Smooth muscle cell (in vitro differentiated cells): ENCODE results near the gene EIF3L. TPM values are rescaled to one million over a fixed set of nuclear protein-coding genes. Genes with fewer than 3 reads are reported as not detected.

Experiments used
- DNase-seq: peaks from one replicate; lab custom pipeline; 2025; ENCODE audit not compliant: unreplicated experiment; lab: John Stamatoyannopoulos, UW
- H2AFZ ChIP-seq: fragments of 200-600 bp; sonication (generic); 2 replicates; pipeline ENCODE4 v1.6.0; 2016; ENCODE audit warnings: antibody characterized with exemption, low read depth, mild to moderate bottlenecking
- H3F3A ChIP-seq: fragments of 200-600 bp; sonication (generic); 2 replicates; pipeline ENCODE4 v1.6.0; 2017; ENCODE audit warnings: antibody characterized with exemption, low read depth
- H3K27ac ChIP-seq: fragments of 200-600 bp; sonication (generic); 2 replicates; pipeline ENCODE4 v1.5.1; 2016; ENCODE audit warnings: low read depth, mild to moderate bottlenecking
- H3K27me3 ChIP-seq: fragments of 200-600 bp; sonication (generic); 2 replicates; pipeline ENCODE4 v1.6.1; 2016; ENCODE audit warnings: low read depth, mild to moderate bottlenecking
- H3K36me3 ChIP-seq: fragments of 200-600 bp; sonication (generic); 2 replicates; pipeline ENCODE4 v1.5.1; 2016; ENCODE audit warnings: low read depth
- H3K4me1 ChIP-seq: fragments of 200-600 bp; sonication (generic); 2 replicates; pipeline ENCODE4 v1.5.1; 2016; ENCODE audit warnings: low read depth
- H3K4me2 ChIP-seq: fragments of 200-600 bp; sonication (generic); 2 replicates; pipeline ENCODE4 v1.6.0; 2016; ENCODE audit warnings: mild to moderate bottlenecking
- H3K4me3 ChIP-seq: fragments of 200-600 bp; sonication (generic); 2 replicates; pipeline ENCODE4 v1.5.1; 2016; ENCODE audit warnings: mild to moderate bottlenecking
- H3K79me2 ChIP-seq: fragments of 200-600 bp; sonication (generic); 2 replicates; pipeline ENCODE4 v1.6.0; 2016; ENCODE audit warnings: low read depth, mild to moderate bottlenecking
- H3K9ac ChIP-seq: fragments of 200-600 bp; sonication (generic); 2 replicates; pipeline ENCODE4 v1.6.0; 2016; ENCODE audit warnings: low read depth
- H3K9me3 ChIP-seq: fragments of 200-600 bp; sonication (generic); replicated peaks from 2 replicates; pipeline ENCODE4 v1.5.1; 2016; ENCODE audit warnings: low read depth
- H4K20me1 ChIP-seq: fragments of 200-600 bp; sonication (generic); 2 replicates; pipeline ENCODE4 v1.6.0; 2016; ENCODE audit warnings: low read depth
- CTCF ChIP-seq: fragments of 200-600 bp; sonication (generic); IDR thresholded peaks from 2 replicates; pipeline ENCODE4 v1.5.1; 2017; ENCODE audit warnings: borderline replicate concordance, mild to moderate bottlenecking, antibody characterized with exemption; ENCODE audit not compliant: insufficient read depth, poor library complexity, severe bottlenecking
- WGBS: methylation state at CpG from one replicate; pipeline ENCODE4 v1.1.7; 2016; ENCODE audit warnings: low lambda C conversion rate; 5-methylcytosine and 5-hydroxymethylcytosine counted together
- polyA plus RNA-seq: library from polyadenylated mRNA; unstranded; fragments of >200 nt; fragmentation: Nextera tagmentation; extraction: Ambion mirVana; gene quantifications from 2 replicates; pipeline ENCODE4 v1.2.1, GENCODE V29; 2016
- total RNA-seq: library from RNA; depleted of rRNA; stranded (reverse); fragments of >200 nt; gene quantifications from 2 replicates; pipeline ENCODE4 v1.2.3, GENCODE V29; 2014

EIF3L gene
- total and polyA plus RNA-seq, 2 experiments from 2014 or later = 182 to 274 TPM

GRCh38 chr22:37922191-37922590, 73.0 kb downstream of the EIF3L start:
- Histone ChIP-seq H2AFZ (no peak overlapping the region), H4K20me1 (peaks cover 9% of the 10 kb centered on the region), H3K27me3 (no peaks in the 10 kb centered on the region), H3K4me1 (no peaks in the 10 kb centered on the region), H3K9ac (no peak overlapping the region), H3K27ac (no peak overlapping the region), H3K36me3 (peaks cover 5% of the 10 kb centered on the region), H3K4me3 (no peak overlapping the region), H3F3A (no peaks in the 10 kb centered on the region), H3K79me2 (no peaks in the 10 kb centered on the region), H3K9me3 (no peaks in the 10 kb centered on the region), H3K4me2 (no peak overlapping the region)
- TF ChIP-seq CTCF = no peak
- WGBS = 100% methylated on average over 11 of the region's 11 CpGs
- DNase-seq = no peak

GRCh38 chr22:37923927-37924326, 74.7 kb downstream of the EIF3L start:
- H3K4me1 ChIP-seq = no peaks in the 10 kb centered on the region
- TF ChIP-seq CTCF = no peak
- H3K4me3 ChIP-seq = no peak overlapping the region
- H3K4me2 ChIP-seq = no peak overlapping the region
- whole genome bisulfite sequencing = 95% methylated on average over 4 of the region's 4 CpGs
- no peak overlapping the region for H3K27ac ChIP-seq
- H3K36me3 ChIP-seq = peaks cover 9% of the 10 kb centered on the region
- H3K27me3 ChIP-seq = no peaks in the 10 kb centered on the region
- H3K9ac ChIP-seq = no peak overlapping the region
- no peaks in the 10 kb centered on the region for H3F3A ChIP-seq
- H2AFZ ChIP-seq = no peak overlapping the region
- H3K79me2 ChIP-seq = no peaks in the 10 kb centered on the region
- H3K9me3 ChIP-seq = no peaks in the 10 kb centered on the region
- H4K20me1 ChIP-seq = peaks cover 9% of the 10 kb centered on the region
- no peak for DNase-seq

GRCh38 chr22:37924386-37925065, 75.3 kb downstream of the EIF3L start:
- H3K9me3 ChIP-seq = no peaks in the 10 kb centered on the region
- H4K20me1 ChIP-seq = peaks cover 9% of the 10 kb centered on the region
- H3K79me2 ChIP-seq = no peaks in the 10 kb centered on the region
- no peak overlapping the region for H3K4me3 ChIP-seq
- H3F3A ChIP-seq = no peaks in the 10 kb centered on the region
- 94% methylated on average over 18 of the region's 18 CpGs for WGBS
- H3K4me2 ChIP-seq = no peak overlapping the region
- H2AFZ ChIP-seq = no peak overlapping the region
- H3K36me3 ChIP-seq = peaks cover 9% of the 10 kb centered on the region
- H3K9ac ChIP-seq = no peak overlapping the region
- TF ChIP-seq CTCF = no peak
- no peaks in the 10 kb centered on the region for H3K27me3 ChIP-seq
- DNase-seq = no peak
- H3K4me1 ChIP-seq = no peaks in the 10 kb centered on the region
- no peak overlapping the region for H3K27ac ChIP-seq

GRCh38 chr22:37925330-37925729, 76.1 kb downstream of the EIF3L start:
- H3K9ac ChIP-seq = no peak overlapping the region
- no peaks in the 10 kb centered on the region for H3K27me3 ChIP-seq
- no peaks in the 10 kb centered on the region for H3K4me1 ChIP-seq
- no peak overlapping the region for H3K4me2 ChIP-seq
- no peak overlapping the region for H3K4me3 ChIP-seq
- no peaks in the 10 kb centered on the region for H3K79me2 ChIP-seq
- WGBS = 97% methylated on average over 3 of the region's 3 CpGs
- no peaks in the 10 kb centered on the region for H3F3A ChIP-seq
- no peak for DNase-seq
- no peak overlapping the region for H3K27ac ChIP-seq
- TF ChIP-seq CTCF = no peak
- peaks cover 16% of the 10 kb centered on the region for H4K20me1 ChIP-seq
- no peaks in the 10 kb centered on the region for H3K9me3 ChIP-seq
- H3K36me3 ChIP-seq = peaks cover 4% of the 10 kb centered on the region
- no peak overlapping the region for H2AFZ ChIP-seq
